Bronchial epithelial cell (primary cell): ENCODE results near the gene CLDN14. TPM values are rescaled to one million over a fixed set of nuclear protein-coding genes. Genes with fewer than 3 reads are reported as not detected.

Experiments used
- DNase-seq: peaks from one replicate; pipeline ENCODE4 v3.0.0-alpha.2; 2010; ENCODE audit warnings: low read depth
- FAIRE-seq: peaks from 2 replicates; lab custom pipeline; 2011; peaks lifted over from hg19 to GRCh38; lab: Jason Lieb, UNC
- H3K27me3 ChIP-seq: 2 replicates; pipeline ENCODE4 v1.5.1; 2011; ENCODE audit warnings: low read length; ENCODE audit not compliant: control insufficient read depth, insufficient read depth
- H3K36me3 ChIP-seq: 2 replicates; pipeline ENCODE4 v1.5.1; 2011; ENCODE audit warnings: low read length; ENCODE audit not compliant: control insufficient read depth, insufficient read depth
- H3K4me3 ChIP-seq: 2 replicates; pipeline ENCODE4 v1.5.1; 2011; ENCODE audit warnings: mild to moderate bottlenecking, low read depth, low read length, control low read depth
- total RNA-seq: library from RNA; depleted of rRNA; stranded (reverse); fragments of >200 nt; gene quantifications from 2 replicates; pipeline ENCODE4 v1.2.1, GENCODE V29; 2014
- TF ChIP-seq, protein P1 (sequence below): IDR thresholded peaks from 2 replicates; pipeline ENCODE4 v1.5.1; 2011; ENCODE audit warnings: mild to moderate bottlenecking, moderate library complexity, low read length, control low read depth, inconsistent platforms; ENCODE audit not compliant: insufficient read depth, severe bottlenecking

Gene CLDN14
- total RNA-seq: not detected in 2 replicates

GRCh38 chr21:36479415-36480402, at the start of gene CLDN14:
TSS of gene CLDN14 (minus strand) at chr21:36480122. CDS start at chr21:36461695, 18,427 bp downstream.
- H3K27me3 ChIP-seq: no peaks in the 10 kb centered on the region
- DNase-seq: no peak
- H3K4me3 ChIP-seq: no peak within 1 kb of the TSS
- no peak for FAIRE-seq
- no peaks in the 10 kb centered on the region for H3K36me3 ChIP-seq
- TF ChIP-seq, protein P1, sequence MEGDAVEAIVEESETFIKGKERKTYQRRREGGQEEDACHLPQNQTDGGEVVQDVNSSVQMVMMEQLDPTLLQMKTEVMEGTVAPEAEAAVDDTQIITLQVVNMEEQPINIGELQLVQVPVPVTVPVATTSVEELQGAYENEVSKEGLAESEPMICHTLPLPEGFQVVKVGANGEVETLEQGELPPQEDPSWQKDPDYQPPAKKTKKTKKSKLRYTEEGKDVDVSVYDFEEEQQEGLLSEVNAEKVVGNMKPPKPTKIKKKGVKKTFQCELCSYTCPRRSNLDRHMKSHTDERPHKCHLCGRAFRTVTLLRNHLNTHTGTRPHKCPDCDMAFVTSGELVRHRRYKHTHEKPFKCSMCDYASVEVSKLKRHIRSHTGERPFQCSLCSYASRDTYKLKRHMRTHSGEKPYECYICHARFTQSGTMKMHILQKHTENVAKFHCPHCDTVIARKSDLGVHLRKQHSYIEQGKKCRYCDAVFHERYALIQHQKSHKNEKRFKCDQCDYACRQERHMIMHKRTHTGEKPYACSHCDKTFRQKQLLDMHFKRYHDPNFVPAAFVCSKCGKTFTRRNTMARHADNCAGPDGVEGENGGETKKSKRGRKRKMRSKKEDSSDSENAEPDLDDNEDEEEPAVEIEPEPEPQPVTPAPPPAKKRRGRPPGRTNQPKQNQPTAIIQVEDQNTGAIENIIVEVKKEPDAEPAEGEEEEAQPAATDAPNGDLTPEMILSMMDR: no peak

GRCh38 chr21:36528716-36529115, 48.8 kb upstream of the CLDN14 start:
- H3K4me3 ChIP-seq: no peak overlapping the region
- DNase-seq (no peak), FAIRE-seq (no peak)
- TF ChIP-seq, protein P1: no peak
- no peaks in the 10 kb centered on the region for H3K36me3 ChIP-seq
- peaks cover 2% of the 10 kb centered on the region for H3K27me3 ChIP-seq

- no peak for DNase-seq
- Histone ChIP-seq H3K4me3 (no peak overlapping the region), H3K36me3 (no peaks in the 10 kb centered on the region), H3K27me3 (peaks cover 2% of the 10 kb centered on the region)
- no peak for FAIRE-seq
- TF ChIP-seq, protein P1: no peak
Observed at GRCh38 chr21:36527317-36527716, 47.4 kb upstream of the CLDN14 start.

GRCh38 chr21:36526104-36526503, 46.2 kb upstream of the CLDN14 start:
- DNase-seq (no peak), FAIRE-seq (no peak)
- H3K36me3 ChIP-seq: no peaks in the 10 kb centered on the region
- TF ChIP-seq, protein P1: no peak
- H3K27me3 ChIP-seq: peaks cover 2% of the 10 kb centered on the region
- no peak overlapping the region for H3K4me3 ChIP-seq

DNA sequence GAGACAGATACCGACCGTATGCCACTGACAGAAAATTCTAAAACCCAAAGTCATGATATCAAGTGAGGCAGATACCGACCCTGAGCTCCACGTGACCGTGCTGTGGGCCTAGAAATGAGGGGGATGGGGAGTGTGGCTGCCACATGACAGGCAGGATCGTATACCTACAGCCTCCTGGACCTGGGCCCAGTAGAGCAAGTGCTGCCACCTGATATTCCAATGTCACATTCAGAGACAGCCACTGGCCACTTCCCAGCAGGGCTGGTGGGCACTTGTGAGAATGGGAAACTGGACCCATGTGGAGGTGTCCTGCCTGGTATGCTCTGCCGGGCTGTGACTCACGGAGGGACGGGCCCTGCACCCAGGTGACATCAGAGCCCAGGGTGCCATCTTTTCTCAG, 44.6 kb upstream of the CLDN14 start:
- DNase-seq (no peak), FAIRE-seq (no peak)
- no peak overlapping the region for H3K4me3 ChIP-seq
- no peaks in the 10 kb centered on the region for H3K36me3 ChIP-seq
- TF ChIP-seq, protein P1: no peak
- no peaks in the 10 kb centered on the region for H3K27me3 ChIP-seq
